GM12873 (cell line): ENCODE measurements around the gene MESD.

Experiments used
- TF ChIP-seq, protein P1 (sequence below): IDR thresholded peaks from 2 replicates; pipeline ENCODE4 v1.5.1; 2012; ENCODE audit warnings: low read depth, mild to moderate bottlenecking, moderate library complexity, low read length, control low read depth; ENCODE audit not compliant: insufficient read depth; ENCODE audit errors: missing control alignments

The MESD gene

DNA sequence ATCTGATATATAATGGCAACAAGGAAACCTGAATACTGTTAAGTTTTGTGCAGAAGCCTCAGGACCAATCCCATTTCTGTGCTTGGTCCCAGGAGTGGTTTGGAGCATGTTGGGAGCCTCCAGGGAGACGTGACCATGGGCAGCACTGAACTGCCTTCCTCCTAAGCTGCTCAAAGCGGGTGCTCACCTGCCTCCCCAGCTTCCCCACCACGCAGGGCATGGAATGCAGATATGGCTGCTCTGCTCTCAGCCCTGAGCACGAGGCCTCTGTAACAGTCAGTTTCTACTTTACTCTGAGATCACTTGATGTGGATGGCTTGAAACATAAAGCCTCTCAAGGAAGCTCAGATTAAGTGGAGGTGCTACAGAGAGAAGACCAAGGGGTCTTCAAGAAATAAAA, 49.3 kb downstream of the MESD start:
- TF ChIP-seq, protein P1, sequence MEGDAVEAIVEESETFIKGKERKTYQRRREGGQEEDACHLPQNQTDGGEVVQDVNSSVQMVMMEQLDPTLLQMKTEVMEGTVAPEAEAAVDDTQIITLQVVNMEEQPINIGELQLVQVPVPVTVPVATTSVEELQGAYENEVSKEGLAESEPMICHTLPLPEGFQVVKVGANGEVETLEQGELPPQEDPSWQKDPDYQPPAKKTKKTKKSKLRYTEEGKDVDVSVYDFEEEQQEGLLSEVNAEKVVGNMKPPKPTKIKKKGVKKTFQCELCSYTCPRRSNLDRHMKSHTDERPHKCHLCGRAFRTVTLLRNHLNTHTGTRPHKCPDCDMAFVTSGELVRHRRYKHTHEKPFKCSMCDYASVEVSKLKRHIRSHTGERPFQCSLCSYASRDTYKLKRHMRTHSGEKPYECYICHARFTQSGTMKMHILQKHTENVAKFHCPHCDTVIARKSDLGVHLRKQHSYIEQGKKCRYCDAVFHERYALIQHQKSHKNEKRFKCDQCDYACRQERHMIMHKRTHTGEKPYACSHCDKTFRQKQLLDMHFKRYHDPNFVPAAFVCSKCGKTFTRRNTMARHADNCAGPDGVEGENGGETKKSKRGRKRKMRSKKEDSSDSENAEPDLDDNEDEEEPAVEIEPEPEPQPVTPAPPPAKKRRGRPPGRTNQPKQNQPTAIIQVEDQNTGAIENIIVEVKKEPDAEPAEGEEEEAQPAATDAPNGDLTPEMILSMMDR, result no peak

DNA sequence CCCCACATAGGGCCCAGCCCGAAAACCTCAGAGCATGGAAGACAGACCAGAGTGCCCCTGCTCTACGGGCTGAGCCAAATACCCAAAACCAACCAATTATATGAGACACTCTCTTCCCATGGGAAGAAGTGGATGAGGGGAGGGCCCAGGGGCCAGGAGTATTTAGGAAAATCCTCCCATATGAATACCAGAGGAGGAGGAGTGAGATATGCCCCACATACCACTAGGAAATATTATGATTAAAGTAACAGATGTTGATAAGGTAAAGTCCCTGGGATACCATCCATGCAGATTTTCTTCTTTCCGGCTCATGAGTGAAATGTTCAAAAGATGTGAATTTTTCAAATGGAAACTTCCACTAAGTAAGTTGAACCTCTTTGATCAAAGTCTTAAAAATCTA, 50.4 kb downstream of the MESD start:
- TF ChIP-seq, protein P1, result no peak

DNA sequence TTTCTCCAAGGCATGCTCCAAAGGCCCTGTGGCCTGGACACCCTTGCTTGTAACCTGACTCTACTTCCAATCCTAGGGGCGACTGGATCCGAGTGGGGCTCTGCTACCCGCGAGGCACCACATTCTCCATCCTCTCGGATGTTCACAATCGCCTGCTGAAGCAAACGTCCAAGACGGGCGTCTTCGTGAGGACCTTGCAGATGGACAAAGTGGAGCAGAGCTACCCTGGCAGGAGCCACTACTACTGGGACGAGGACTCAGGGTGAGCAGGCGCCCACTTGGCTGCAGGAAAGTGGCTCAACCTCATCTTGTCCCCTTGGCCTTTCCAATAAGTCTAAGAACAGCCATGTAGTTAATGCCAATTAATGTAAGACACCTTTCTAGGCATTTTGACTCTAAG, 51.9 kb downstream of the MESD start:
- TF ChIP-seq, protein P1, result no peak

DNA sequence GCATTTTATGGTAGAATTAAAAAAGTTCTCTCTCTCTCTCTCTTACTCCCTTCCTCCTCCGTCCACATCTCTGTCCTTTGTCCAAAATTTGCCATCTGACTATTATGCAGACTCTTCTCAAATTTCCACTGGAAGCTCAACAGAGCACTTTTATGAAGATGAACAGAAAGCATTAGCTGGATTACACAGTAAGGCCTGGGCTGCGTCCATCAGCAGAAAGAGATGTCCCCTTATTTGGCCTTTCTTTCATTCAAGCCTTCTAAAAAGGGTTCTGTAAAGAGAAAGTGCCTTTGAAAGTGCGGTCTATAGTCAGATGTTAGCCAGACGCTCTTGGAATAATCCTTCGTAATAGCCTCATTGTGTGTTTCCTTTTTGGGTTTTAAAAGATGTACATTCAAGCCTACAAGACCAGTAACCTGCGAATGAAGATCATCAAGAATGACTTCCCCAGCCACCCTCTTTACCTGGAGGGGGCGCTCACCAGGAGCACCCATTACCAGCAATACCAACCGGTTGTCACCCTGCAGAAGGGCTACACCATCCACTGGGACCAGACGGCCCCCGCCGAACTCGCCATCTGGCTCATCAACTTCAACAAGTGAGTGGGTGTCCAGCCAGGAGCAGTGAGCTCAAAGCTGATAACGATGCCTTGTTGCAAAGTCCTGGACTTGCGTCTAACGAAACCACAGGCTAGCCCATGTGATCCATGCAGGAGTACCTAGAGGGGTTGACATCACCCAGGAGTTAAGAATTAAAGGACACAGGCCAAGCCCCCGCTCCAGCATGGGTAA, 53.1 kb downstream of the MESD start:
- TF ChIP-seq, protein P1, result no peak

DNA sequence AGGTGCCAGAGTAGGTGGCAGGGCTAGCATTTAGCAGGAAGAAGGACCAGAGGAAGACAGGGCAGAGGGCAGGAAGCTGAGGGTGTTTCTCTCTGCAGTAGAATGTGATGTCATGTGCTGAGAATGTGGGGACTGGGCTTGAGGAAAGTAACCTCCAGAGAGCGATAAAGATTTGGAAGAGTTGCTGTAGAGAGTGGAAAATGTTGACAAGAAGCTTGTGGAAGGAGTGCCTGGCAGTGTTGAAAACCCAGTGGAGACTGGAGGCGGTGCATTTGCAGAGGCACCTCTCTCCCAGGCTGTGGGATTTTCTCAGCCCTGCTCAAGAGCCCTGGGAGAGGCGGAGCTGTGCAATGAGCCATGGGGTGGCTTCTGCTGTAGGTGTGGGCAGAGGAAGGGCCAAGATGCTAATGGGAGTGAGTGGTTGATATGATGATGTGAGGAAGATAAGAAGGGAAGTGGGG, 54.8 kb downstream of the MESD start:
- TF ChIP-seq, protein P1, result no peak

DNA sequence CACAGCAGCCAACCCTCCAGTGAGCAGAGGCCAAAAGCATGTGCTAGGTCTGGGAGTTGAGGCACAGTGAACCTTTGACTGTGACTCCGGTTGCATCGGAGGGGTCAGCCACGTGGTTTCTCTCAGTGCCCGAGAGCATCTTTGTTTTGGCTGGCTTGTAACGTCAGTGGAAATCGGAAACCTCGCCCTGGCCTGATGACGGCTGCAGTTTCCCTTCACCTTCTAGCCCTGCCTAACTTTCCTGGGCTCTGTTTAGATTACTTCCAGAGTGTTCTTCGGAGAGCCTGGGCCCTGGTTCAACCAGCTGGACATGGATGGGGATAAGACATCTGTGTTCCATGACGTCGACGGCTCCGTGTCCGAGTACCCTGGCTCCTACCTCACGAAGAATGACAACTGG, 56.6 kb downstream of the MESD start:
- TF ChIP-seq, protein P1, result no peak

DNA sequence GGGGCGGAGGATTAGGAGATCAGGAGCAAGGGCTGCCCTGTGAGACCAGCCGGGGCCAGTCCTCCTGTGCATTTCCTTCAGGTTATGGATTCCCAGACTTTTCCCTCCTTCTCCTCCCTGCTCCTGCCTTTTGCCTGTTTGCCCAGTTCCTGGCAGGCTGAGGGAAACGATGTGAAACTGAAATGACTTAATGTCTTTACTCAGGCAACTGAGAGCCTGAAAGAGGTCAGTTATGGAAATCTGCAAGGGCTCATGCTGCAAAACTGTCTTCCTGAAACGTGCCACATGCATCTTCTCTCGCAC, 57.2 kb downstream of the MESD start:
- TF ChIP-seq, protein P1, result no peak
